ENCODE results near the gene SHOX.
"Not testable (repeated sequence)": the region's sequence is repeated elsewhere in the genome, so short reads cannot be mapped to it uniquely, and the experiment has no call there.

The SHOX gene

DNA sequence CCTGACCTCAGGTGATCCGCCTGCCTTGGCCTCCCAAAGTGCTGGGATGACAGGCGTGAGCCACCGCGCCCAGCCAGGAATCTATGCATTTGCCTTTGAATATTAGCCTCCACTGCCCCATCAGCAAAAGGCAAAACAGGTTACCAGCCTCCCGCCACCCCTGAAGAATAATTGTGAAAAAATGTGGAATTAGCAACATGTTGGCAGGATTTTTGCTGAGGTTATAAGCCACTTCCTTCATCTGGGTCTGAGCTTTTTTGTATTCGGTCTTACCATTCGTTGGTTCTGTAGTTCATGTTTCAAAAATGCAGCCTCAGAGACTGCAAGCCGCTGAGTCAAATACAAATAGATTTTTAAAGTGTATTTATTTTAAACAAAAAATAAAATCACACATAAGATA is 44.2 kb upstream of the SHOX start:
- DNase-seq = no peak
- H3K36me3 Mint-ChIP-seq (ENCODE audit: low read depth) = no peaks in the 10 kb centered on the region

DNA sequence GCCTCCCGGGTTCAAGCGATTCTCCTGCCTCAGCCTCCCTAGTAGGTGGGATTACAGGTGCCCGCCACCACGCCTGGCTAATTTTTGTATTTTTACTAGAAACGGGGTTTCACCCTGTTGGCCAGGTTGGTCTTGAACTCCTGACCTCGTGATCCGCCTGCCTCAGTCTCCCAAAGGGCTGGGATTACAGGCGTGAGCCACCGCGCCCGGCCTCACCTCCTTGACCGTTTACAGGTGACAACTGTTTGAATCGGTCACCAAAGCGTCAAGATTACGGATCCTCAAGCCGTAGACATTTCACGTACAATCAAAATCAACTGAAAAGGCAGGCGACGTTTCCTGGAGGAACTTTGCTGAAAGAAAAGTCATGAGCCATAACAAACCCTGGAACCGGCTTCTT is 41.3 kb upstream of the SHOX start:
- not testable (repeated sequence) for H3K27ac Mint-ChIP-seq; H3K4me3 Mint-ChIP-seq; H3K9me3 Mint-ChIP-seq; DNase-seq; H3K36me3 Mint-ChIP-seq (ENCODE audit: low read depth); H3K4me1 Mint-ChIP-seq
- peaks cover 71% of the 10 kb centered on the region for H3K27me3 Mint-ChIP-seq (ENCODE audit: low read depth, poor library complexity)

More for the DNA sequence above, 44.2 kb upstream of the SHOX start:
- Mint-ChIP-seq H3K27me3 (ENCODE audit: low read depth, poor library complexity) (peaks cover 77% of the 10 kb centered on the region), H3K9me3 (no peaks in the 10 kb centered on the region), H3K27ac (no peak overlapping the region), H3K4me1 (no peaks in the 10 kb centered on the region), H3K4me3 (no peak overlapping the region)
- TF ChIP-seq, protein P1, sequence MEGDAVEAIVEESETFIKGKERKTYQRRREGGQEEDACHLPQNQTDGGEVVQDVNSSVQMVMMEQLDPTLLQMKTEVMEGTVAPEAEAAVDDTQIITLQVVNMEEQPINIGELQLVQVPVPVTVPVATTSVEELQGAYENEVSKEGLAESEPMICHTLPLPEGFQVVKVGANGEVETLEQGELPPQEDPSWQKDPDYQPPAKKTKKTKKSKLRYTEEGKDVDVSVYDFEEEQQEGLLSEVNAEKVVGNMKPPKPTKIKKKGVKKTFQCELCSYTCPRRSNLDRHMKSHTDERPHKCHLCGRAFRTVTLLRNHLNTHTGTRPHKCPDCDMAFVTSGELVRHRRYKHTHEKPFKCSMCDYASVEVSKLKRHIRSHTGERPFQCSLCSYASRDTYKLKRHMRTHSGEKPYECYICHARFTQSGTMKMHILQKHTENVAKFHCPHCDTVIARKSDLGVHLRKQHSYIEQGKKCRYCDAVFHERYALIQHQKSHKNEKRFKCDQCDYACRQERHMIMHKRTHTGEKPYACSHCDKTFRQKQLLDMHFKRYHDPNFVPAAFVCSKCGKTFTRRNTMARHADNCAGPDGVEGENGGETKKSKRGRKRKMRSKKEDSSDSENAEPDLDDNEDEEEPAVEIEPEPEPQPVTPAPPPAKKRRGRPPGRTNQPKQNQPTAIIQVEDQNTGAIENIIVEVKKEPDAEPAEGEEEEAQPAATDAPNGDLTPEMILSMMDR (IDR thresholded peaks at IDR 0.05) = no peak

DNA sequence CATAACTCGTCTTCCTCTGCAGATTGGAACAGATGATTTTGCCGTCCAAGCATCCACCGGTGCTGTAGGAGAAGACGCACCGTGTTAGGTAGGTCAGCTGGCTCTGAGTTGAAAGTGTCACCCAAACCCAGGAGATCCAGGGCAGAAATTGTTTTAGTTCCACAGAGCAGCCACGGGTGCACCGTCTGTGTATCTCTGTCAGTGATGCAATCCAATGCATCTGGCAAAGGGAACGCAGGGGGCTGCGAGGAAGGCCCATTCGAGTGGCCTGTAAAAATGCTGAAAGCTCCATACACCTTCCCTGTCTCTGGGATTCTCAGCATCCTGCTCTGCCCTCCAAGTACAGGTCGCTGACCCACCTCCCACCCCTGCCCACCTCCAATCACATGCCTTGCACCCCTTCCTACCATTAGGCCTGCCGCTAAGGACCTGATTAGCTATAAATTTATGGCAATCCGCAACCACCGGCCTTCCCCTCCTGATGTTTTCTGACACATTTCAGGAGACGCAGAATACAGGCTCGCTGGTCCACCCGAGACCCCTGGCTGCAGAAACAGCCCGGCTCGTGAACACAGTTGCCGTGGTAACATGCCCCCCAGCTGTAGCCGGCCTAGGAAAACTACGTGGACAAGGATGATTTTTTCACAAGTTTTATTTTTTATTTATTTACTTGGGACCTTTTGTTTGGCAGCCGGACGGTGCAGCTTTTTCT is 39.7 kb upstream of the SHOX start:
- Mint-ChIP-seq H3K36me3 (ENCODE audit: low read depth) (no peaks in the 10 kb centered on the region), H3K27ac (no peak overlapping the region), H3K27me3 (ENCODE audit: low read depth, poor library complexity) (peaks cover 64% of the 10 kb centered on the region), H3K9me3 (peaks cover 10% of the 10 kb centered on the region), H3K4me3 (no peak overlapping the region), H3K4me1 (no peaks in the 10 kb centered on the region)
- TF ChIP-seq, protein P1 (IDR thresholded peaks at IDR 0.05) = no peak
- DNase-seq = no peak

DNA sequence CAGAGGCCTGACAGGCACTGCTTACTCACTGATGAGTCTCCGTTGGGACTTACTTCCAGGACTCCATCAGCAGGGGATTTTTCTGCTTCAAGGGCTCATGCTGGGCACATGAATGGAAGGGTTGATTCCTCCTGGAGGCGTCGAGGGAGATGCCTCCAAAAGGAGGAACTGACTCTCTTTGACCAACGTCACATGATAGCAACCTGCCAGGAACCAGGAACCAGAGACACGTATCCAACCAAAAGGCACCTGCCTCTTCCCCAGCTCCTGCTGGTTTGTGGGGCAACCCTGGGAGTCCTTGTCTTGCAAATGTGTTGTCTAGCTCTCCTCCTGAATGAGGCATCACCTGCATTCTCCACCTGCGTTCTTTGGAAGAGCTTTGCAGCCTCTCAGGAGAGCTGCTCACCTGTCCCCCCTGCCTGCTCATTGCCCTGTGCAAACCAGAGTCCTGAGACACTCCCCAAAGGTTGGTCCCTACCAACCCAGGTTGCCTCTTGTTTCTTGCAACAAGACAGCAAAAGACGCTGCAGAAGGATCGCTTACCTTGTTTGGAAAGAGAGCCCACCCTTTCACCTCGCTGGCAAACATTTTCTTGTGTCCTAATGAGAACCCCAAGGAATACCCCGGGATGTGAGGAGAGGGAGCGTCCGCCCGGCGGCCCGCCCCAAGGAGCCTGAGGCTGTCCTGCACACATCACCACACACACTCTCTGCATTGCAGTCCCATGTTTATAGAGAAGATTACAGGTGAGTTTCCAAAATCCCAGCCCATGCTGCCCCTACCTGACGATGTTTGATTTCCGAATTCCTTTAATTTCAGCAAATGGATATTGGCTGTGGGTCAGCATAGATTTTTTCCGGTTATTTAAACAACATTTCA is 30.5 kb upstream of the SHOX start:
- H3K27ac Mint-ChIP-seq = no peak overlapping the region
- no peaks in the 10 kb centered on the region for H3K36me3 Mint-ChIP-seq (ENCODE audit: low read depth)
- peaks cover 66% of the 10 kb centered on the region for H3K27me3 Mint-ChIP-seq (ENCODE audit: low read depth, poor library complexity)
- no peak for DNase-seq
- TF ChIP-seq, protein P1 (IDR thresholded peaks at IDR 0.05) = no peak
- H3K9me3 Mint-ChIP-seq = peaks cover 26% of the 10 kb centered on the region
- no peak overlapping the region for H3K4me3 Mint-ChIP-seq
- no peaks in the 10 kb centered on the region for H3K4me1 Mint-ChIP-seq

DNA sequence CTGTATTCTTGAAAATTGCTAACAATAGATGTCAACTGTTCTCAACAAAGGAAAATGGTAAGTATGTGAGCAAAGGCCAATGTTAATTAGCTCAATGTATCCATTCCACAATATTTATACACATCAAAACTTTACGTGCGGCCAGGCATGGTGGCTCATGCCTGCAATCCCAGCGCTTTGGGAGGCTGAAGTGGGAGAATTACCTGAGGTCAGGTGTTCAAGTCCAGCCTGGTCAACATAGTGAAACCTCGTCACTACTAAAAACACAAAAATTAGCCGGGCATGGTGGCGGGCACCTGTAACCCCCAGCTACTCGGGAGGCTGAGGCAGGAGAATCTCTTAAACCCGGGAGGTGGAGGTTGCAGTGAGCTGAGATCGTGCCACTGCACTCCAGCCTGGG is 27.6 kb upstream of the SHOX start:
- H3K36me3 Mint-ChIP-seq (ENCODE audit: low read depth); DNase-seq; H3K27ac Mint-ChIP-seq; H3K4me1 Mint-ChIP-seq; H3K4me3 Mint-ChIP-seq; H3K9me3 Mint-ChIP-seq: not testable (repeated sequence)
- peaks cover 57% of the 10 kb centered on the region for H3K27me3 Mint-ChIP-seq (ENCODE audit: low read depth, poor library complexity)

DNA sequence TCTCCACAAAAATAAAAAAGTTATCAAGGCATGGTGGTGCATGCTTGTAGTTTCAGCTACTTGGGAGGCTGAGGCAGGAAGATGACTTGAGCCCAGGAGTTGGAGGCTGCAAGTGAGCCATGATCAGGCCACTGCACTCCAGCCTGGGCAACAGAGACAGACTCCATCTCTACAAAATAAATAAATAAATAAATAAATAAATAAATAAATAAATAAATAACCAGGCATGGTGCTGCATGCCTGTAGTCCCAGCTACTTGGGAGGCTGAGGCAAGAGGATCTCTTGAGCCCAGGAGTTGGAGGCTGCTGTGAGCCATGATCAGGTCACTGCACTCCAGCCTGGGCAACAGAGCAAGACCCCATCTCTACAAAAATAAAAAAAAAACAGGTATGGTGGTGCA is 26.0 kb upstream of the SHOX start:
- not testable (repeated sequence) for H3K27ac Mint-ChIP-seq; DNase-seq; H3K9me3 Mint-ChIP-seq; H3K36me3 Mint-ChIP-seq (ENCODE audit: low read depth); H3K4me1 Mint-ChIP-seq; H3K4me3 Mint-ChIP-seq
- H3K27me3 Mint-ChIP-seq (ENCODE audit: low read depth, poor library complexity) = peaks cover 53% of the 10 kb centered on the region

DNA sequence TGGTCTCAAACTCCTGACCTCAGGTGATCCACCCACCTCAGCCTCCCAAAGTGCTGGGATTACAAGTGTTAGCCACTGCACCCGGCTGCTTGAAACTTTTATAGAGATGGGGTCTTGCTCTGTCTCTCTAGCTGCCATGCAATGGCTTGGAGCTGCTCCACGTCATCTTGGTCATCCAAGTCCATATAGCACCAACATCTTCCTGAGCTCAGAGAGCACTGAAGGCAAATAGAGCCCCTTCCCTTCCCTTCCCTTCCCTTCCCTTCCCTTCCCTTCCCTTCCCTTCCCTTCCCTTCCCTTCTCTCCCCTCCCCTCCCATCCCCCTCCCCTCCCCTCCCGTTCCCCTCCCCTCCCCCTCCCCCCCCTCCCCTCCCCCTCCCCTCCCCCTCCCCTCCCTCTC is 22.5 kb upstream of the SHOX start:
- not testable (repeated sequence) for H3K4me3 Mint-ChIP-seq; DNase-seq; H3K4me1 Mint-ChIP-seq; H3K27ac Mint-ChIP-seq; H3K36me3 Mint-ChIP-seq (ENCODE audit: low read depth)
- Mint-ChIP-seq H3K9me3 (peaks cover 32% of the 10 kb centered on the region), H3K27me3 (ENCODE audit: low read depth, poor library complexity) (peaks cover 44% of the 10 kb centered on the region)

All from nephron progenitor cell (in vitro differentiated cells).